Vagina (tissue), 2 donors: ENCODE measurements around the gene CPD.

Source experiments
- POLR2A ChIP-seq, 2 donors: fragments of 450-650 bp; IDR thresholded peaks; one replicate each; pipeline ENCODE4 v1.6.1; 2017; ENCODE audit warnings: antibody characterized with exemption in 2 of 2, mild to moderate bottlenecking in 2 of 2, moderate library complexity in 2 of 2
- POLR2AphosphoS5 ChIP-seq, 2 donors: sonication (generic); formaldehyde crosslinking; IDR thresholded peaks; one replicate each; pipeline ENCODE4 v1.9.0; 2017; ENCODE audit warnings: antibody characterized with exemption in 2 of 2, mild to moderate bottlenecking in 2 of 2, low read depth in 1 of 2; ENCODE audit not compliant: insufficient read depth in 1 of 2
- TF ChIP-seq, protein P1 (sequence below), 3 experiments: fragments of 450-650 bp in 2 of 3; fragments of 200-600 bp in 1 of 3; sonication (generic) in 1 of 3; IDR thresholded peaks; one replicate each; pipeline ENCODE4 v1.5.1; 2017 to 2019; ENCODE audit warnings: antibody characterized with exemption in 3 of 3, mild to moderate bottlenecking in 2 of 3, moderate library complexity in 2 of 3

DNA sequence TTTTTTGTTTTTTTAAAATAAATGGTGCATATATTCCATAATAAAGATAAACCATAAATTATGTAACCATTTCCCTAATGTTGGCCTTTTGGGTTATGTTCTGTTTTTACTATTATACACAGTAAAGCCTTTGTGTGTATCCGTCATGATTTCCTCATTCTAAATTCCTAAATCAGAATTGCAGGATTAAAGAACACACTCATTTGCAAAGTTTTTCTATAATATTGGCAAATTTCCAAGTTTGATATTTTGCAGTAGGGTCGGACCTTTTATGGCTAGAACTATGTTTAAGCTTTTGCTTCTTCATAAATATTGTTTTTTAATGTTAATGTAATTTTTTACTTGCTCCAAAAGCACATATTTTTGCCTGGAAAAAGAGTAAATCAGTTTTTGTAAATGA lies 115.1 kb downstream of the CPD start:
- TF ChIP-seq, protein P1, sequence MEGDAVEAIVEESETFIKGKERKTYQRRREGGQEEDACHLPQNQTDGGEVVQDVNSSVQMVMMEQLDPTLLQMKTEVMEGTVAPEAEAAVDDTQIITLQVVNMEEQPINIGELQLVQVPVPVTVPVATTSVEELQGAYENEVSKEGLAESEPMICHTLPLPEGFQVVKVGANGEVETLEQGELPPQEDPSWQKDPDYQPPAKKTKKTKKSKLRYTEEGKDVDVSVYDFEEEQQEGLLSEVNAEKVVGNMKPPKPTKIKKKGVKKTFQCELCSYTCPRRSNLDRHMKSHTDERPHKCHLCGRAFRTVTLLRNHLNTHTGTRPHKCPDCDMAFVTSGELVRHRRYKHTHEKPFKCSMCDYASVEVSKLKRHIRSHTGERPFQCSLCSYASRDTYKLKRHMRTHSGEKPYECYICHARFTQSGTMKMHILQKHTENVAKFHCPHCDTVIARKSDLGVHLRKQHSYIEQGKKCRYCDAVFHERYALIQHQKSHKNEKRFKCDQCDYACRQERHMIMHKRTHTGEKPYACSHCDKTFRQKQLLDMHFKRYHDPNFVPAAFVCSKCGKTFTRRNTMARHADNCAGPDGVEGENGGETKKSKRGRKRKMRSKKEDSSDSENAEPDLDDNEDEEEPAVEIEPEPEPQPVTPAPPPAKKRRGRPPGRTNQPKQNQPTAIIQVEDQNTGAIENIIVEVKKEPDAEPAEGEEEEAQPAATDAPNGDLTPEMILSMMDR (IDR thresholded peaks at IDR 0.05) = no peak
- TF ChIP-seq POLR2AphosphoS5 (IDR thresholded peaks at IDR 0.05; ENCODE audit: insufficient read depth in 1 of 2, low read depth in 1 of 2) (no peak), POLR2A (IDR thresholded peaks at IDR 0.05) (no peak)
